Spleen (tissue), 7 donors: ENCODE data around the gene TESPA1.

Experiments used
- CTCF ChIP-seq, 11 experiments: fragments of 200-600 bp in 7 of 11; fragments of 450-650 bp in 4 of 11; sonication (generic) in 4 of 11; IDR thresholded peaks in 8 of 11; conservative IDR thresholded peaks in 3 of 11; 1 replicate in 7 of 11; 2 replicates in 4 of 11; pipeline versions ENCODE4 v1.4.0 to v1.8.0; 2016 to 2021; ENCODE audit warnings: antibody characterized with exemption in 11 of 11, inconsistent platforms in 4 of 11, mild to moderate bottlenecking in 1 of 11
- POLR2A ChIP-seq, 3 donors: fragments of 450-650 bp; IDR thresholded peaks; one replicate each; pipeline ENCODE4 v1.5.1; 2017; ENCODE audit warnings: antibody characterized with exemption in 3 of 3, mild to moderate bottlenecking in 1 of 3
- donor health status: DM: no; HTN: no; CAD: no; lungs with moderate emphysema.
- donor health status: DM: no; HTN: no; CAD: no.
- donor health status: DM: no; HTN: no; CAD: no.

- TF ChIP-seq POLR2A (IDR thresholded peaks at IDR 0.05) (no peak), CTCF (IDR thresholded peaks at IDR 0.05 in 8 of 11, conservative IDR thresholded peaks at IDR 0.05 in 3 of 11) (no peak)
These were observed 4.0 kb upstream of the TESPA1 start for GRCh38 chr12:54988402-54989054.
